EL (cell line): Measurements from ENCODE around the gene ZNF396.

Experiments
- DNase-seq: peaks from one replicate; pipeline ENCODE4 v3.0.0-alpha.2; 2016

The ZNF396 gene

GRCh38 chr18:35376742-35377695, at the start of gene ZNF396:
ZNF396 (minus strand) TSS chr18:35377337; CDS start chr18:35374292, 3,045 bp downstream.
- DNase-seq, result peak; percentile 69

GRCh38 chr18:35426786-35427185, 49.6 kb upstream of the ZNF396 start:
- peak; percentile 41 for DNase-seq

GRCh38 chr18:35424356-35424755, 47.2 kb upstream of the ZNF396 start:
- no peak for DNase-seq

- no peak for DNase-seq
Measured at GRCh38 chr18:35422237-35422636, 45.1 kb upstream of the ZNF396 start.

GRCh38 chr18:35418610-35419009, 41.5 kb upstream of the ZNF396 start:
- no peak for DNase-seq

GRCh38 chr18:35417223-35417622, 40.1 kb upstream of the ZNF396 start:
- no peak for DNase-seq

GRCh38 chr18:35415511-35416073, 38.5 kb upstream of the ZNF396 start:
- DNase-seq, result peak; percentile 20

- no peak for DNase-seq
Measured at GRCh38 chr18:35413163-35413511, 36.0 kb upstream of the ZNF396 start.

GRCh38 chr18:35411625-35412351, 34.7 kb upstream of the ZNF396 start:
- DNase-seq, result no peak

- DNase-seq, result no peak
Measured at GRCh38 chr18:35410561-35410960, 33.4 kb upstream of the ZNF396 start.

- no peak for DNase-seq
Measured at GRCh38 chr18:35409911-35410310, 32.8 kb upstream of the ZNF396 start.

GRCh38 chr18:35408843-35409261, 31.7 kb upstream of the ZNF396 start:
- no peak for DNase-seq

- DNase-seq, result peak; percentile 71
Measured at GRCh38 chr18:35407871-35408481, 30.8 kb upstream of the ZNF396 start.

GRCh38 chr18:35406666-35407065, 29.5 kb upstream of the ZNF396 start:
- no peak for DNase-seq

GRCh38 chr18:35397976-35398375, 20.8 kb upstream of the ZNF396 start:
- DNase-seq, result no peak

- no peak for DNase-seq
Measured at GRCh38 chr18:35393716-35394115, 16.6 kb upstream of the ZNF396 start.

- DNase-seq, result no peak
Measured at GRCh38 chr18:35392375-35392774, 15.2 kb upstream of the ZNF396 start.

- DNase-seq, result no peak
Measured at GRCh38 chr18:35390951-35391700, 14.0 kb upstream of the ZNF396 start.

- peak; percentile 73 for DNase-seq
Measured at GRCh38 chr18:35389095-35389618, 12.0 kb upstream of the ZNF396 start.

- peak; percentile 54 for DNase-seq
Measured at GRCh38 chr18:35387152-35387571, 10.0 kb upstream of the ZNF396 start.

GRCh38 chr18:35386600-35387100, 9.5 kb upstream of the ZNF396 start:
- DNase-seq, result peak; percentile 72

GRCh38 chr18:35383136-35383535, 6.0 kb upstream of the ZNF396 start:
- DNase-seq, result no peak
